HCT116 (cell line): ENCODE results near the gene ASS1. TPM values are rescaled to one million over a fixed set of nuclear protein-coding genes. Genes with fewer than 3 reads are reported as not detected.

Source experiments
- ATAC-seq: fragments of 200-7000 bp; cut with Tn5 transposase; 2 replicates; pipeline ENCODE4 v1.9.1; 2020; ENCODE audit warnings: mild to moderate bottlenecking, moderate library complexity
- BruUV-seq: library from RNA; stranded (reverse); fragments of 400-500 nt; replicated peaks from 2 replicates; lab custom pipeline; 2021; lab: Mats Ljungman, UMichigan
- CTCF ChIA-PET: fragments of 300-600 bp; sonication (Branson Sonifier 250); formaldehyde crosslinking; loops from one replicate; lab custom pipeline; 2021; ENCODE audit warnings: antibody characterized with exemption; lab: Charles Lee
- POLR2A ChIA-PET: fragments of 300-600, 350-600 bp; sonication (Branson Sonifier 250); formaldehyde crosslinking; loops from one replicate; lab custom pipeline; 2021; ENCODE audit warnings: antibody characterized with exemption; lab: Charles Lee
- RAD21 ChIA-PET, 2 experiments: fragments of 300-600 bp; sonication (Branson Sonifier 250); formaldehyde crosslinking; loops; one replicate each; lab custom pipeline; 2023; ENCODE audit warnings: low total read pairs in 2 of 2; ENCODE audit not compliant: uncharacterized antibody in 2 of 2, unreplicated experiment in 2 of 2, low non-redundant PET in 1 of 2; lab: Charles Lee
- DNase-seq: peaks from one replicate; pipeline ENCODE4 v3.0.0-alpha.2; 2010; ENCODE audit warnings: low read depth, low spot score
- H2AFZ ChIP-seq: fragments of 200-600 bp; shearing (Covaris generic), sonication (generic); 2 replicates; pipeline ENCODE4 v1.6.1; 2017; ENCODE audit warnings: low read depth, mixed run types, mixed read lengths, antibody characterized with exemption, low read length; ENCODE audit not compliant: poor library complexity, severe bottlenecking
- H3K27ac ChIP-seq: 2 replicates; pipeline ENCODE4 v1.5.1; 2012; ENCODE audit warnings: low read depth, low read length
- H3K27me3 ChIP-seq: fragments of 200-600 bp; sonication (generic); 2 replicates; pipeline ENCODE4 v1.6.1; 2016; ENCODE audit warnings: mixed run types, low read length, mixed read lengths; ENCODE audit not compliant: insufficient read depth
- H3K36me3 ChIP-seq, 2 experiments: fragments of 200-500 bp in 1 of 2; fragments of 200-600 bp in 1 of 2; sonication (Bioruptor generic) in 1 of 2; sonication (generic) in 1 of 2; 2 replicates each; pipeline versions ENCODE4 v1.5.1 to v1.6.1; 2014 to 2016; ENCODE audit warnings: low read length in 2 of 2, inconsistent platforms in 1 of 2, mixed read lengths in 1 of 2, mixed run types in 1 of 2; ENCODE audit not compliant: insufficient read depth in 2 of 2, control insufficient read depth in 1 of 2
- H3K4me1 ChIP-seq, 2 experiments: fragments of 200-600 bp in 1 of 2; sonication (generic) in 1 of 2; 2 replicates each; pipeline versions ENCODE4 v1.5.1 to v1.6.1; 2012 to 2017; ENCODE audit warnings: low read length in 2 of 2, inconsistent platforms in 1 of 2, mild to moderate bottlenecking in 1 of 2, mixed read lengths in 1 of 2, mixed run types in 1 of 2, moderate library complexity in 1 of 2; ENCODE audit not compliant: insufficient read depth in 2 of 2, control insufficient read depth in 1 of 2
- H3K4me2 ChIP-seq: fragments of 200-600 bp; sonication (generic); 2 replicates; pipeline ENCODE4 v1.6.1; 2017; ENCODE audit warnings: mixed run types, low read length, mixed read lengths
- H3K4me3 ChIP-seq, 2 experiments: fragments of 200-600 bp in 1 of 2; sonication (generic) in 1 of 2; replicated peaks in 1 of 2; 2 replicates each; pipeline ENCODE4 v1.5.1; 2011 to 2016; ENCODE audit warnings: low read length in 2 of 2, control low read depth in 1 of 2, low read depth in 1 of 2, mild to moderate bottlenecking in 1 of 2, mixed read lengths in 1 of 2, mixed run types in 1 of 2
- H3K79me2 ChIP-seq: fragments of 200-600 bp; sonication (generic); 2 replicates; pipeline ENCODE4 v1.6.1; 2017; ENCODE audit warnings: mild to moderate bottlenecking, mixed run types, low read length, moderate library complexity, mixed read lengths; ENCODE audit not compliant: insufficient read depth
- H3K9ac ChIP-seq: fragments of 200-600 bp; sonication (generic); 2 replicates; pipeline ENCODE4 v1.6.1; 2016; ENCODE audit warnings: low read length, mixed read lengths
- H3K9me2 ChIP-seq: fragments of 200-600 bp; sonication (generic), shearing (Covaris generic); 2 replicates; pipeline ENCODE4 v1.6.1; 2017; ENCODE audit warnings: mixed run types, mild to moderate bottlenecking, moderate library complexity; ENCODE audit not compliant: insufficient read depth
- H3K9me3 ChIP-seq, 2 experiments: fragments of 200-500 bp in 1 of 2; fragments of 200-600 bp in 1 of 2; sonication (Bioruptor generic) in 1 of 2; sonication (generic) in 1 of 2; 2 replicates each; pipeline ENCODE4 v1.6.1; 2014 to 2017; ENCODE audit warnings: low read length in 2 of 2, mixed read lengths in 2 of 2, inconsistent platforms in 1 of 2, low read depth in 1 of 2, mild to moderate bottlenecking in 1 of 2, mixed run types in 1 of 2, moderate library complexity in 1 of 2; ENCODE audit not compliant: control insufficient read depth in 1 of 2, insufficient read depth in 1 of 2
- H4K20me1 ChIP-seq: fragments of 200-600 bp; sonication (generic), shearing (Covaris generic); 2 replicates; pipeline ENCODE4 v1.6.1; 2017; ENCODE audit warnings: mixed run types, mild to moderate bottlenecking, moderate library complexity; ENCODE audit not compliant: insufficient read depth
- CBX3 ChIP-seq: IDR thresholded peaks from 2 replicates; pipeline ENCODE4 v1.6.1; 2012; ENCODE audit warnings: low read depth
- CEBPB ChIP-seq: IDR thresholded peaks from 2 replicates; pipeline ENCODE4 v1.6.1; 2012; ENCODE audit warnings: low read depth
- EGR1 ChIP-seq: IDR thresholded peaks from 2 replicates; pipeline ENCODE4 v1.6.1; 2012; ENCODE audit warnings: low read depth
- ELF1 ChIP-seq: IDR thresholded peaks from 2 replicates; pipeline ENCODE4 v1.6.1; 2012; ENCODE audit warnings: low read depth, borderline replicate concordance
- EZH2 ChIP-seq: fragments of 200-600 bp; sonication (generic); IDR thresholded peaks from 2 replicates; pipeline ENCODE4 v1.6.1; 2017; ENCODE audit warnings: antibody characterized with exemption, mixed run types
- EZH2phosphoT487 ChIP-seq: fragments of 200-600 bp; IDR thresholded peaks from 2 replicates; pipeline ENCODE4 v1.6.1; 2018; ENCODE audit warnings: antibody characterized with exemption, borderline replicate concordance
- FOSL1 ChIP-seq: IDR thresholded peaks from 2 replicates; pipeline ENCODE4 v1.6.1; 2012; ENCODE audit warnings: low read depth
- JUND ChIP-seq: IDR thresholded peaks from 2 replicates; pipeline ENCODE4 v1.6.1; 2012
- POLR2AphosphoS5 ChIP-seq: IDR thresholded peaks from 2 replicates; pipeline ENCODE4 v1.6.1; 2011; ENCODE audit warnings: mild to moderate bottlenecking, low read depth, low read length, moderate library complexity
- SIN3A ChIP-seq: IDR thresholded peaks from 2 replicates; pipeline ENCODE4 v1.6.1; 2012; ENCODE audit warnings: low read depth
- SRF ChIP-seq: IDR thresholded peaks from 2 replicates; pipeline ENCODE4 v1.6.1; 2012; ENCODE audit warnings: low read depth
- YY1 ChIP-seq: IDR thresholded peaks from 2 replicates; pipeline ENCODE4 v1.6.1; 2011; ENCODE audit warnings: low read length, low read depth, moderate library complexity, mild to moderate bottlenecking; ENCODE audit not compliant: insufficient replicate concordance; ENCODE audit errors: extremely low read depth
- ZFX ChIP-seq: fragments of 450-650 bp; IDR thresholded peaks from 2 replicates; pipeline ENCODE4 v1.6.1; 2017
- ZNF274 ChIP-seq: fragments of 200-500 bp; sonication (Bioruptor generic); IDR thresholded peaks from 2 replicates; pipeline ENCODE4 v1.6.1; 2014; ENCODE audit warnings: mild to moderate bottlenecking, low read depth, low read length, inconsistent platforms
- intact Hi-C: fragments of 100-400 bp; cut with micrococcal nuclease; formaldehyde crosslinking; loops from 2 replicates; pipeline ENCODE4 v1.10.0; 2022
- total RNA-seq: library from RNA; stranded (reverse); gene quantifications from one replicate; pipeline ENCODE4 v1.2.1, GENCODE V29; 2021; ENCODE audit not compliant: unreplicated experiment
- TF ChIP-seq, protein P1 (sequence below): IDR thresholded peaks from 2 replicates; pipeline ENCODE4 v1.6.1; 2012; ENCODE audit warnings: low read depth
- TF ChIP-seq, protein P2 (sequence below): IDR thresholded peaks from 2 replicates; pipeline ENCODE4 v1.6.1; 2011; ENCODE audit warnings: mild to moderate bottlenecking, low read length, moderate library complexity; ENCODE audit not compliant: insufficient replicate concordance; ENCODE audit errors: extremely low read depth
- TF ChIP-seq, protein P3 (sequence below): IDR thresholded peaks from 2 replicates; pipeline ENCODE4 v1.6.1; 2012

Gene ASS1
- total RNA-seq, 1 experiment from 2014 or later: 92.6 TPM

DNA sequence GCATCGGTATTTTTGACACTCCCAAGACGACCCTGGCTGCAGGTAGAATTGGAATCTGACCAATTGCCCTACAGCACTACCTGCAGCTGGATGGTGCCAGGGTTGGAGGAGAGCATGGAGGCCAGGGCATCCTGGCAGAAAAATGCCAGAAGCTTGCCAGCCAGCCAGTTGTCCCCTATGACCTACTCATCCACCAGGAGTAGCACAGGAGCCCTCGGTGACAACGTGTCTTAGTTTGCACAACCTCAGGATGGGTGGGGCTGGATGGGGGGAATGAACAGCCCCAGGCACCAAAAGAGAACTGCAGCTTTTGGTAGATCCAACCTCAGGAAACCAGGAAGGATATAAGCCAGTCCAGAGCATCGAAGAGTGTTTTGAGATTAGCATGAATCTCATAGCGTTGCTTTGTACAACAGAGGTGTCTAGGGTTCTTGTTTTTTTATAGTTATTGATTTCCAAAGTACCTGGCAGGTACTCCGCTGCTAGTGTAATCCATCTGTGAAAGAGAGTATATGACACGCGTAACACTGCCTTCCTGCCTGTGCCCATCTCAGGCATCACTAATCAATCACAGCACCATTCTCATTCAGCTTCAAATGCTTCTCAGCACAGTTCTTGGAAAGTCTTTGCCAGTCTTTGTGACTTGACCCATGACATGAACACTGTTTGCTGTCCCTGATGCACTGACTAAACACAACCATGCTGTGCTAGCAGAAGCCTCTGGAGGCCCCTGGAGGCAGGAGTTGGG is 36.7 kb upstream of the ASS1 start:
- H3K4me1 ChIP-seq: peaks cover 8 to 10% of the 10 kb centered on the region in 2 experiments; a peak in 2 of 4 replicates
- H3K27me3 ChIP-seq: no peaks in the 10 kb centered on the region
- H3K36me3 ChIP-seq: no peaks in the 10 kb centered on the region
- ChIA-PET CTCF (no interaction called here), RAD21 (no interaction called here), POLR2A (no interaction called here)
- no TSS peak for BruUV-seq
- H2AFZ ChIP-seq: no peak overlapping the region
- no peak overlapping the region for H3K27ac ChIP-seq
- ATAC-seq (peak; percentile 33; the same call in 1 of the 2 replicates), DNase-seq (no peak)
- no peaks in the 10 kb centered on the region for H3K79me2 ChIP-seq
- no peak overlapping the region for H3K4me3 ChIP-seq
- no peak overlapping the region for H3K4me2 ChIP-seq
- intact Hi-C loops: no loop called here
- no peak for TF ChIP-seq ZNF274
- TF ChIP-seq EGR1: no peak
- no peak for TF ChIP-seq EZH2phosphoT487
- no peak for TF ChIP-seq SIN3A
- no peak for TF ChIP-seq CBX3
- TF ChIP-seq JUND: no peak
- no peak for TF ChIP-seq SRF
- TF ChIP-seq, protein P1, sequence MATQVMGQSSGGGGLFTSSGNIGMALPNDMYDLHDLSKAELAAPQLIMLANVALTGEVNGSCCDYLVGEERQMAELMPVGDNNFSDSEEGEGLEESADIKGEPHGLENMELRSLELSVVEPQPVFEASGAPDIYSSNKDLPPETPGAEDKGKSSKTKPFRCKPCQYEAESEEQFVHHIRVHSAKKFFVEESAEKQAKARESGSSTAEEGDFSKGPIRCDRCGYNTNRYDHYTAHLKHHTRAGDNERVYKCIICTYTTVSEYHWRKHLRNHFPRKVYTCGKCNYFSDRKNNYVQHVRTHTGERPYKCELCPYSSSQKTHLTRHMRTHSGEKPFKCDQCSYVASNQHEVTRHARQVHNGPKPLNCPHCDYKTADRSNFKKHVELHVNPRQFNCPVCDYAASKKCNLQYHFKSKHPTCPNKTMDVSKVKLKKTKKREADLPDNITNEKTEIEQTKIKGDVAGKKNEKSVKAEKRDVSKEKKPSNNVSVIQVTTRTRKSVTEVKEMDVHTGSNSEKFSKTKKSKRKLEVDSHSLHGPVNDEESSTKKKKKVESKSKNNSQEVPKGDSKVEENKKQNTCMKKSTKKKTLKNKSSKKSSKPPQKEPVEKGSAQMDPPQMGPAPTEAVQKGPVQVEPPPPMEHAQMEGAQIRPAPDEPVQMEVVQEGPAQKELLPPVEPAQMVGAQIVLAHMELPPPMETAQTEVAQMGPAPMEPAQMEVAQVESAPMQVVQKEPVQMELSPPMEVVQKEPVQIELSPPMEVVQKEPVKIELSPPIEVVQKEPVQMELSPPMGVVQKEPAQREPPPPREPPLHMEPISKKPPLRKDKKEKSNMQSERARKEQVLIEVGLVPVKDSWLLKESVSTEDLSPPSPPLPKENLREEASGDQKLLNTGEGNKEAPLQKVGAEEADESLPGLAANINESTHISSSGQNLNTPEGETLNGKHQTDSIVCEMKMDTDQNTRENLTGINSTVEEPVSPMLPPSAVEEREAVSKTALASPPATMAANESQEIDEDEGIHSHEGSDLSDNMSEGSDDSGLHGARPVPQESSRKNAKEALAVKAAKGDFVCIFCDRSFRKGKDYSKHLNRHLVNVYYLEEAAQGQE: no peak
- TF ChIP-seq FOSL1: no peak
- TF ChIP-seq YY1: no peak
- TF ChIP-seq, protein P2, sequence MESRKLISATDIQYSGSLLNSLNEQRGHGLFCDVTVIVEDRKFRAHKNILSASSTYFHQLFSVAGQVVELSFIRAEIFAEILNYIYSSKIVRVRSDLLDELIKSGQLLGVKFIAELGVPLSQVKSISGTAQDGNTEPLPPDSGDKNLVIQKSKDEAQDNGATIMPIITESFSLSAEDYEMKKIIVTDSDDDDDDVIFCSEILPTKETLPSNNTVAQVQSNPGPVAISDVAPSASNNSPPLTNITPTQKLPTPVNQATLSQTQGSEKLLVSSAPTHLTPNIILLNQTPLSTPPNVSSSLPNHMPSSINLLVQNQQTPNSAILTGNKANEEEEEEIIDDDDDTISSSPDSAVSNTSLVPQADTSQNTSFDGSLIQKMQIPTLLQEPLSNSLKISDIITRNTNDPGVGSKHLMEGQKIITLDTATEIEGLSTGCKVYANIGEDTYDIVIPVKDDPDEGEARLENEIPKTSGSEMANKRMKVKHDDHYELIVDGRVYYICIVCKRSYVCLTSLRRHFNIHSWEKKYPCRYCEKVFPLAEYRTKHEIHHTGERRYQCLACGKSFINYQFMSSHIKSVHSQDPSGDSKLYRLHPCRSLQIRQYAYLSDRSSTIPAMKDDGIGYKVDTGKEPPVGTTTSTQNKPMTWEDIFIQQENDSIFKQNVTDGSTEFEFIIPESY: no peak
- TF ChIP-seq ZFX: no peak
- no peak for TF ChIP-seq POLR2AphosphoS5
- TF ChIP-seq CEBPB: no peak
- TF ChIP-seq, protein P3, sequence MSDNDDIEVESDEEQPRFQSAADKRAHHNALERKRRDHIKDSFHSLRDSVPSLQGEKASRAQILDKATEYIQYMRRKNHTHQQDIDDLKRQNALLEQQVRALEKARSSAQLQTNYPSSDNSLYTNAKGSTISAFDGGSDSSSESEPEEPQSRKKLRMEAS: no peak
- TF ChIP-seq EZH2: no peak
- TF ChIP-seq ELF1: no peak
- no peaks in the 10 kb centered on the region for H3K9me2 ChIP-seq
- no peak overlapping the region for H3K9ac ChIP-seq
- no peaks in the 10 kb centered on the region for H3K9me3 ChIP-seq
- H4K20me1 ChIP-seq: no peaks in the 10 kb centered on the region
